ENCODE data around the gene SLC25A38.

DNA sequence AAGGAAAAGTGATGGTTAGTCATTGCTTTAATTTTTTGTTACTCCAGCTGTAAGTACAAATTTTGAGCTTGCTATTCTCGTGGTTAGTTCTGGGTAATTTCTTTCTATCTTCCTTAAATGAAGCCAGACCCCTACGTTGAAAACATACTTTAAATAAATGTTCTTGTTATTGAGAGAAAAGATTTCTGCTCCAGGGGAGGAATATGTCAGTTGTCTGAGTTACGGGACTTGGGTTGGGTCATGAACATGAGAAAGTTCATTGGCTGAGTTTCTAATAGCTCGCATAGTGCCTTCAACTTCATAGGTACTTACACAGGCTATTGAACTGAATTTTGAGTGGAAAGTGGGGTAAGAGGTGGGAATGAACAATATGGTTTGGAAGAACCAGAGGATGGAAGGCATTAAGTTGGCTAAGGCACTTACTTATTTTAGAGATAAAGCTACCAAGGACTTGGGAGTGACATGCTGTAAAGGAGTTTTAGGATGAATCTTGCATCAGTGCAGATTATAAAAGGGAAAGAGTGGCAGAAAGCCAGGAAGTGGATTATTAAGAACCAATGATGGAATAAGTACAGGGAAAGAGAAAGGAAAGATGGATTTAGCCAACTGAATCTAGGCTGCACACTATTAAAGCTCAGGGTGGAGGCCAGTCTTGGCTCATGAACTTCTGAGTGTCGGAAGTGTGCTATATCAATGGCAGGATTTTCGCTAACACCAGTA lies 24.8 kb downstream of the SLC25A38 start:
- no peak for TF ChIP-seq YY1 (IDR thresholded peaks at IDR 0.05; ENCODE audit: insufficient read depth, insufficient read length)
- TF ChIP-seq ZNF274 (IDR thresholded peaks at IDR 0.05; ENCODE audit: low read depth, low read length), result no peak
